GM18499 (cell line): ENCODE results near the gene CIPC.

ENCODE experiments used
- ATAC-seq: cut with Tn5 transposase; IDR thresholded peaks from one replicate; pipeline ENCODE4 v1.9.1; 2021; ENCODE audit warnings: moderate number of reproducible peaks; ENCODE audit not compliant: insufficient read depth, unreplicated experiment

Gene CIPC

DNA sequence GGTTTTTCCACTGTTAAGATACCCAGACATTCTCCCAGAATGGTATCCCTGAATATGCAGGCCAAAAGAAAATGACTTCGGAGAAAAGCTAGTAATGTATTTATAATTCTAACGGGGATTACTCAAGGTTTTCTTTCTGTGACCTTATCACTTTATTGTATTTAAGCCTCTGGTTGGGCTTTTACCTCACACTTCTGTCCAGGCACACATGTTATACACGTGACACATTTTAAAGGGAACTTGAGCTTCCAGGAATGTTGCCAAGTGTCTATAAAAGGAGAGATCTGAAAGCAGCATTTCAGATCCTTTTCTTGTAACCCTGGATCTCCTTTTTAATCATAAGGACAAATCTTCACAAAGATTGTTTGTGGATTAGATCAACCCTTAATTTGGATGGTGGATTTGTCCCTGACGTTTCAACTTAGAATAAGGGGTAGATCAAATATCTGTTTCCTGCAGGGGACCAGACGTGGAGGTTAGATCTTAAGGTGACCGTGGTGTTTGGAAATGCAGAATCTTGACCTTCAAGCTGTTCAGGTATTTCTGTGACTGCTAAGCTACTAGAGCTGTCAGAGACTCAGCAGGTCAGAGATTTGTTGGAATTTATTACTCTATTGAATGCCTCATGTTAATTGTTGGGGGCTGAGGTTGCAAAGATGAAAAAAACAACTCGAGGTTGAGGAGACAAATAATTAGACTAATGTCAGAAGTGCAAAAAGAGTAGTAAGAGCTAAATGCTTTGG lies 1.5 kb downstream of the CIPC start:
- no peak for ATAC-seq

DNA sequence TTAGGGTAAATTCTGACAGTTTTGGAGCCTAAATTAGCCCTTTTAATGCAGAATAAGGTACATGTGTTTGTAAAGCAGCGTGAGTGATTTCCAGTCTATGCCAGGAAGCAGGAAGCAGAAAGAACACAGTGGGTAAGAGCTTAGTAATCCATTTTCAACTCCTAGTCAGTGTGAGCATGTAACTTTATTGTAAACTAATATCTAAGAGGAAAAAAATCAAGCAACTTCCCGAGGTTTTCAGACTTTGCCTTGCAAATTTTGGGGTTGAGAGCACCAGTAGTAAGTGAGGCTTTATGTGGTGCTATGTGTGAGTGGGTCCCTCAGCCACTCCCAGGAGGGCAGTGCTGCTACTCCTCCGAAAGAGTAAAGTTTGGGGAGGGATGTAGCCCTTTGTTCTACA lies 2.9 kb downstream of the CIPC start:
- no peak for ATAC-seq

DNA sequence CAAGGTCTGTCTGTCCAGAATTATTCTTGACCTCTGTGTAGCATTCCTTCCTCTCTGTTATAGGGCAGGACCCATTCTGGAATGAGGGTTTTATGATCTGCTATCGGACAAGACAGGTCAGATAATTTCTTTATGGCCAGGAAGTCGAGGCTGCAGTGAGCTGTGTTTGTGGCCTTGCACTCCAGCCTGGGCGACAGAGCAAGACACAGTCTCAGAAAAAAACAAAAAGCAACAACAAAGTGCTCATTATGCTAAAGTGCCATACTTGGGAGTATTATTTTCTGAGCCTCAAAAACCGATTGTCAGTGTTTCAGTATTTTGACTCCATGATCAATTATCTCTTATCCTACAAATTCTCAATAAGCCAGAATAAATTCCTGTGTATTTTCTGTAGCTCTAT lies 4.1 kb downstream of the CIPC start:
- ATAC-seq, result no peak

DNA sequence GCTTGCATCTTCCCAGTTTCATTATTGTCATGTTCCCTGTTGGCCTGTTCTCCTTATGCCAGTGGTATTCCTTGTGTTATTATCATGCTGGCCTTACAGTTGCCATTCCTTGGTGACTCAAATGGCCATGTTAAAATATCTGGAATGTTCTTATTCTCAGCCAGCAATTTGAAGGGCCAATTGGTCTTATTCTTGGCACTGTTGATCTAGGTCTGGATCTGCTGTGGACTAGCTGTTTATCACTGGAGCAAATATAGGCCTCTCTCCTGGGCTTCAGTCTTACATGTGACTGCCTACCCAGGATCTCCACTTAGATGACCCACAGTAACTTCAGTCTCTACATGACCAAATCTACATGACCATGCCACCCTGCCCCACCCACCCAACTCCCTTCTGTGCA lies 5.4 kb downstream of the CIPC start:
- ATAC-seq, result no peak

DNA sequence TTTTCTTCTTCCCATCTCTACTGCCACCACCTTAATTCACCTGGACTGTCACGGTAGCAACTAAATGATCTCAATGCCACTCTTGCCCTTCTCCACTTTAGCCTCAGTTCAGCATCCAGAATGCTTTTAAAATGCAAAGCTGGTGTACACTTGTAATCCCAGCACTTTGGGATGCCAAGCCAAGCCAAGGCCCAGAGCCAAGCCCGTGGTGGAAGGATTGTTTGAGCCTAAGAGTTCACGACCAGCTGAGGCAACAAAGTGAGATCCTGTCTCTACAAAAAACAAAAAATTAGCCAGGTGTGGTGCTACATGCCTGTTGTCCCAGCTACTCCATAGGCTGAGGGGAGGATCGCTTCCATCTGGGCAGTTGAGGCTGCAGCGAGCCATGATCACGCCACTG lies 5.9 kb downstream of the CIPC start:
- no peak for ATAC-seq

DNA sequence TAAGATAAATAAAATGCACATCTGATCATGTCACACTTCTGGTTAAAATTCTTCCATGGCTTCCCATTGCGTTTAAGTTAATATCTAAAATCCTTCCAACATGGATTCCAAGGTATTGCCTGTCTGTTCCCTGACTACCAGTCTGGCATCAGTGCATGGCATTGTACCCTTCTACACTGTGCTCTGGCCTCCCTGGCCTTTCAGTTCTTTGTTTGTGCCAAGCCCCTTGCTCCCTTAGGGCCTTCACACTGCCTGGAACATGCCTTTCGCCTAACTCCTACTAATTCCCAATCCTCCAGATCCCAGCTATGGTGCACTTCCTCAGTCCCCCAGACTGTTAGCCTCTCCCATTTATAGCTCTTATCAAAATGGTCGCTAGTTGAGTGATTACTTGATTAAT lies 6.3 kb downstream of the CIPC start:
- ATAC-seq, result no peak

DNA sequence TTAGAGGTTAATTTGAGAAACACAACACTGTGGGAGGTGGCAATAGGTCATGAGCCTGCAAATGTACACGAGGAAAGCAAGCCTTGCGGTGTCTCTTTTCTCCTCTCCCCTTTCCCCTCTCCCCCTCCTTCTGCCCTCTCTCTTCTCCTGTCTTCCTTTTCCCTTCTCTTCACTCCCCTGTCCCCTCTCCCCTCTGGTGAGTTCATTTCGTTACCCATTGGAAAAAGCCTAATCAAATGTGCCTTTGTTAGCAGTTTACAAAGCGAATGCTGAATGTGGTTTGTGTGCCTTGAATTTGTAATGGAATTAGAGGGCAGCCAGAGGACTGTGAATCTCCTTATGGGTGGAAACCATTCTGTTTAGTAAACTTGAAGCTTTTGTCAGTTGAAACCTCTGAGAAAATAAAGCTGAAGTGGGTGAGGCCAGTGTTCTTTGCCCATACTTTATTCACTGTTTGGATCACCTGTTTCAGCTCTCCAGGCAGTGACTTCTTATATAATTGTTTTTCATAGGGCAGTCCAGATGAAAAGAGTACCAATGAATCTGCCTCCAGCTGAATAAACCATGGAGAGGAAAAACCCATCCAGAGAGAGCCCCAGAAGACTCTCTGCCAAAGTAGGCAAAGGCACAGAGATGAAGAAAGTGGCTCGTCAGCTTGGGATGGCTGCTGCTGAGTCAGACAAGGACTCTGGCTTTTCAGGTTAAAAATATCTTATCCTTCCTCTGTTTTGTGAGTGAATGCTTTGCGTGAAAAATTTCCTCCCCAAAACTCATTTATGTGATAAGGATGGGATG lies 7.3 kb downstream of the CIPC start:
- no peak for ATAC-seq

DNA sequence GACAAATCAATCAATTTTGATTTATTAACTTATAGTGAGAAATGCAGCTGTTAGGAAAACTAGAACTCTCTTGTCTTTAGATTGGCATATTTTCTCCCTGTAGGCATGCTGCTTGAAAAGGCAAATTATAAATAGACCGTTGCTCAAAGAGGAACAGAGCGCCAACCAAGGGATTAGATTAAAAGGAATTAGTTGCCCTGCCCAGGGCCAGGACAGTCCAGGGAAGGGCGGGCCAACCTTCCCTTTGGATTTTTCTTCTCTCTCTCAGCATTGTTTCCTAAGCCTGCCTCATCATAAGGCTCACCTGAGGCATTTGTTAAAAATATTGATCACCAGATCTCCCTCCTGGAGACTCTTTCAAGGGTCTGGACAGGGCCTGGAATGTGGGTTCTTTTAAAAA lies 8.6 kb downstream of the CIPC start:
- ATAC-seq, result no peak

DNA sequence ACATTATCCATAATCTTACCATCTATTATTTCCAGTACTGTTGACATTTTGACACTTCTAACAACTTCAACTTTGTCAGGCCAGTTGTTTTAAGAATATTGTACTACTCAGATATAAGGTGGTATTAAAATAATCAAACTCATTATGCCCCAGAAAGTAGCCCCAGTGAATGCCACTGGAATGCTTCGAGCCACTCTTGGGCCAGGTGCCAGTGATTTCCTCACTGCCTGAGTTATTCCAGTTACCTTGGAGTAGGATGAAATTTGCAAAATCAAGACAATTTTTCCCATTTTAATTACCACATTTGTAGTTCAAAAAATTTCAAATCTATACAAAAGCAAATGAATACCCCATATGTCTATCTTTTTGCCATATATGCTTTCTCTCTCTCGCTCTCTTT lies 9.2 kb downstream of the CIPC start:
- no peak for ATAC-seq

DNA sequence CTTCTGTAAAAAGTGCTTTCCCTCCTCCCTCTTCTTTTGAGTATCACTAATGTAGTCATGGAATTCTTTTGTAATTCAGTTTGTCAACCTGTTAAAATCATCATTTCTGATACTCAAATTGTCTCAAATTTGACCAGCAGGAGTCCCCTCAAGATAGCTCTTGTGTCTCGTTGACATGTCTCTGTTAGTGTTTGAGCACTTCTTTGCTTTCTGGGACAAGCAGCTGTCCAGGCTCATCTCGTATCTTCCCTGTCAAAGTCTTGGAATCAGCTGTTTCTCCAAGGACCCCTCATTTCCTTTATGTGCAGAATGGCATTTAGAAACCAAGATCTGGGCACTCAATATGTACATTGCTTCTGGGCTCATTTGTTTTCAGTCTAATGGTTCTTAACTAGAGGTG lies 10.7 kb downstream of the CIPC start:
- ATAC-seq, result no peak

DNA sequence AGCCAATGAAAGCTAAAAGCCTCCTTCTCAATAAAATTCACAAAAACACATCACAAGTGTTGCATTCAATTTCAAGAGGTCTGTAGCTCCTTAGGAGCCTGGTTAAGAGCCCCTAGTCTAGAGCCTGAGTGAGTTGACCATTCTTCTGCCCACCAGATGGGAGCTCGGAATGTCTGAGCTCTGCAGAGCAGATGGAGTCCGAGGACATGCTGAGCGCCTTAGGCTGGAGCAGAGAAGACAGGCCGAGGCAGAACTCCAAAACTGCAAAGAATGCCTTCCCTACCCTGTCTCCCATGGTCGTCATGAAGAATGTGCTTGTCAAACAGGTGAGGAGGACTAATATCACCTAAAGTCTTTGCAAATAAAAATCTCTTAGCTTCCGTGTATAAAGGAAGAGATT lies 11.6 kb downstream of the CIPC start:
- no peak for ATAC-seq

DNA sequence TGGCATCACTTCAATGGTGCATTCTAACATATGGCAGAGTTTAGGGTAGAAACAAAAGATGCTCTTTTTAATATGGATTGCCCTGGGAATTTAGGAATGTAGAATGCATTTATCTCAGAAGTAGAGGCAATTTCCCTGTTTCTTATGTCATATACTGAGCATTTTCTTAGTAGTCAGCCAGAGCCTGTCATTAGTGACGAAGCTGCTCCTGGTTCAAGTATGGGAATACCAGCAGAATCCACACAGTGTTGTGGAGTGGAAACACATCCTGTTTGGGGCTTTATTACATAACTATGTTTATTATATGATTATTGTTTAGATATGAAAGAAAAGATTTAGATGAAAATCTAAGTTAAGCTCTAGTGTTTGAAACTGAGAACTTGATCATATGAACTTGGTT lies 12.2 kb downstream of the CIPC start:
- ATAC-seq, result no peak

DNA sequence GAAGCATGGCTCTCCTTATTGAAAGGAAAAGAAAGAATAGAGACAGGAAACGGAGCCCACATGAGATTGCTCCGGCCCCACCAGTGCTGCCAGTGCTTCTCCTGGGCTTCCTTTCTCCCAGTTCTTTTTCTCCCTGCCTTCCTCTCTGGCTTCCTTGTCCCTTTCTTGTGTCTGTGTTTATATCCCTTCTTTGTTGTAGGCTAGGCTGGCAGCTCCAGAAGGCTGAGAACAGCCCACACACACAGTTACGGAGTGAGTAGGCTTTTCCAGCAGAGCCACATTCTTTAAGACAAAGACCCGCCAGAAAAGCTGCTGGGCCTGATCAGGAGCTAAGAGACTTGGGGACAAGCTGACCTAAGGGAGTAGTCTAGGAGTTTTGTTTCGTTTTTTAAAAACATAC lies 13.0 kb downstream of the CIPC start:
- ATAC-seq, result no peak

DNA sequence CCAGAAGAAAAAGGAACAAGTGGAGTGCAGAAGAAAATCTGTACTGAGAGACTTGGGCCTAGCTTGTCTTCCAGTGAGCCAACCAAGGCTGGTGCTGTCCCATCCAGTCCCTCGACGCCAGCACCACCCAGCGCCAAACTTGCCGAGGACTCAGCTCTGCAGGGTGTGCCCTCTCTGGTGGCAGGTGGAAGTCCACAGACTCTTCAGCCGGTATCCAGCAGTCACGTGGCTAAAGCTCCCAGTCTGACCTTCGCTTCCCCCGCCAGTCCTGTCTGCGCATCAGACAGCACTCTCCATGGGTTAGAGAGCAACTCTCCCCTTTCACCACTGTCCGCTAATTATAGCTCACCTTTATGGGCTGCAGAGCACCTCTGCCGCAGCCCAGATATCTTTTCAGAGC lies 15.6 kb downstream of the CIPC start:
- ATAC-seq, result no peak

DNA sequence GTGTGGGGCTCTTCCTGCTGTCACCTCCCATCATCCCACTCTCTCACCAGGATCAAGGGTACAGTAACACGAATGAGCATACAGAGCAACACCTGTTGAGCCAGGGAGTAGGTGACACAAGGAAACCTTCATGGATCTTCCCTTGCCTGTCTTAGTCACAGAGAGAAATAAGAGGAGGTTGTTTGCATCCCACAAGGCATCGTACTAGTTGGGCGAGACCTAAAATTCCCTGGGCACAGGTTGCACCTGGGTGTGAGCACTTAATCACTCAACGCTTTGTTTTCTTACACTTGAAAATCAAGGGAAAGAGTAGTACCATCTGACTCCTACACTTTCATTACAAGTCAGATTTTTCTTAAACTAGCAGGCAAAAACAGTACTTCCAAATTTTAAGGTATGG lies 16.6 kb downstream of the CIPC start:
- no peak for ATAC-seq

DNA sequence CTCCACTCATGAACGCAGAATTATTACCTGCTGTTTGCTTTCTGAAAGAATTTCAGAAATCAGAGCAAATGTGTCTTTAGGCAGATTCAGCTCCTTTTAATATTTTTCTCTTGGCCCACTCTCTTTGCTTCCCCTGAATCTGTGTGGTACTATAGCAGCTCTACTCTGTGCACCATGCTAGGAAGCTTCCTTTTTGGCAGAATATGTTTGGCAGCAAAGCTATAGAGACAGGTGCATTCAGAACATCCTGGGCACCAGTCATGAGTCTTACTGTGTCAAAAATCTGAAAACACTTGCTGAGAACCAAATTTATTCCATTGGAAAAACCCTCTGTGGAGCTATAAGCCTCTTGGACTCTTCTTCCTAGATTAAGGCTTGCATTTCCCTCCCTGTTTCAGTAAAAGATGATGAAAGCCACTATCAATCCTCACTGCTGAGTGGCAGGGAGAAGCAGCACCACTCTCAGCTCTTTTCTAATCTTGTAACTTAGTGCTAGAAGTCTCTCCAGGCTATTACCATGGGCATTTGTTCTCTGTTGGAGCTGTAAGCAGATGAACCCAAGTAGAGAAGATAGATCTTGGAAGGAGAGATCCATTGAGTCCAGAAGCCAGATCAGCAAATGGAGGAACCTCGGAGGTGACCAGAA lies 18.2 kb downstream of the CIPC start:
- no peak for ATAC-seq

DNA sequence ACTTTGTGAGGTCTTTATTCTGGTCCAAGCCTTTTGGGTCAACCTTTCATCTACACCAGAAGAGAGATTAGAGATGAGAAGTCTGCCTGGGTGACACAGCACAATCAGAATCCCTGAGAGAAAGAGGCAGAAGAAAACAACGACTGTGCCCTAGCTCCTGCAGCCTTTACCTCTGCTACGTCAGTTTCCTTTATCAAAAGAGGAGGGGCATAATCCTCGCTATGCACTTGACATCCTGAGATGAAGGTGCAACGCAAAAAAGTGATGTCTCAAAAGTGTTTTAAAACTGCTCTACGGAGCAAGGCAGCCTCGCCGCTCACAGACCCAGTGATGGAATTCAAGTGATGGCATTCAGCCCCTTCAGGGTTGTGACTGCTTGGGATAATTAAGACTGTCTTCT lies 21.8 kb downstream of the CIPC start:
- ATAC-seq, result no peak

DNA sequence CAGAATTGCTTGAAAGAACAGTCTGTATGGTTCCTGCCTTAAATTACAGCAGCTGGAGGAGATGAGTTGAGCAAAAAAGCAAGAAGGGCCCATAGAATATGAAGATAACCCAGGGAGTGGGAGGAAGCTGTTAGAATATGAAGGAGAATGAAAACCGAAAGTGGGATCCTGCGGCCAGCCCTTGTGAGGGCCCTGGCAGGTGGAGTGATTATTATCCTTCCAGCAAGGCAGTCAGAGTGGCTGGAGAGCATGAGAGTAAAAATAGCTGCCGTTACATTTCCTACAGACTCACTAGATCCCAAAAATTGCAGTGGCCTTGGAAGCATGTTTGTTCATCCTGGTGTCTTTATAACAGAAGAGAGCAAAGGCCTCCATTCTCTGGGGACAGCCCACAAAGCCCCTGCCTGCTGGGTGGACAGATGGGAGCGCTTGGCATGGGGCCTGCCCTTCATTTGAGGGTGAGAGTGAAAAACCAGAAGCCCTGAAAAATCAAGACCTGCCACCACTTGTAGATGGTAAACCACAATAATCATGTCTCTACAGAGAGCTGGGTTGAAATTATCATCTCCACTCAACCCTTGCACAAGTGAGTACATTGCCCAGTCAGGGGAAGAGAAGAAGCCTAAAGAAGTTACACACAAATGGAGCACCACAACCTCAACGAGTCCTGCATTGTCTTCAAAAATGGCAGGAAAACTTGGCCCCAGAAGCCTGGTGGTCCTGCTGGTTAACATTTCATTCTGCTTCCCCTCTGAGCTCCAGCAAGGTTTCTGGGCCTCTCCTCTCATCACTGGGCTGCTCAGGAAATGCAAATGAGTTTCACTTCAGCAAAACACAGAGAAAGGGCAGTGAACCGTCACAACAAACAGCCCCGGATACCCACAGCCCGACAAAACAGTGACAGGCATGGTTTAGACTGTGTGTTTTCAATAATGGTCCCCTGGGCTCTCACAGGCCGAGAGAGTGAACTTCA lies 23.0 kb downstream of the CIPC start:
- ATAC-seq, result peak; percentile 85

DNA sequence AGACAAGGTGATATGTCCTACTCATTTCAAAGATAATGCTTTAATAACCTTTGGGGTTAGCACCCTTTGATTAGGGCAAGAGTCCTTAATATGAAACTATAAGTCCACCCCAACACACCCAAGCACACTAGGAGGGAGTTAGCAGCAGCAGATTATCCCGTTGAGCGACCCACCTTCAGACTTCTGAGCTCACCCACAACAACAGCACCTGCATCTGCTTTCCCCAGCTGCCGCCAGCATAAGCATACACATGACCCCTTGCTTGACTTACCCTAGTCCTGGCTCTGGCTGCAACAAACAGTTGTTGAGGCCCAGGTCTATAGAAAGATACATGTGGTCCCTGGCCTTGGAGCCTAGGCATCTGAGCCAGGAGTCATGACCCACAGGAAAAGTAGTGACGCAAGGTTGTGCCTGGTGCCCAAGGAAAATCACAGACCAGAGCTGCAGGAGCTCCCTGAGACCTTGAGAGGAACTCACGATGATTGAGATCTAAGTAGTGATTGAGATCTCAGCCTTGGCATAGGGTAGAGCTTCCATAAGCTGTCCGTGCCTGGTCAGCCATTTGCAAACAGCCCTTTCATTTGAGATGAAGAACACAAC lies 24.6 kb downstream of the CIPC start:
- no peak for ATAC-seq
